Neuronal stem cell (in vitro differentiated cells): ENCODE data around the gene RELL1.
A peak's percentile ranks its signal among the peaks of the same experiment; 100 is the strongest.

Experiments used
- DNase-seq: peaks from one replicate; pipeline ENCODE4 v3.0.0-alpha.2; 2013; ENCODE audit warnings: low spot score
- H2AFZ ChIP-seq: one replicate; pipeline ENCODE4 v1.6.1; 2013; ENCODE audit warnings: mild to moderate bottlenecking, low read length, inconsistent platforms
- H2AK5ac ChIP-seq: 2 replicates; pipeline ENCODE4 v1.6.1; 2013; ENCODE audit warnings: low read depth, mild to moderate bottlenecking, inconsistent platforms, low read length, moderate library complexity, mixed read lengths
- H2BK120ac ChIP-seq: 2 replicates; pipeline ENCODE4 v1.6.1; 2013; ENCODE audit warnings: low read depth, mild to moderate bottlenecking, inconsistent platforms, low read length, moderate library complexity, mixed read lengths
- H2BK12ac ChIP-seq: one replicate; pipeline ENCODE4 v1.6.1; 2013; ENCODE audit warnings: low read length, inconsistent platforms
- H2BK15ac ChIP-seq: 2 replicates; pipeline ENCODE4 v1.6.1; 2013; ENCODE audit warnings: mild to moderate bottlenecking, low read length, inconsistent platforms, mixed read lengths
- H2BK5ac ChIP-seq: one replicate; pipeline ENCODE4 v1.6.1; 2013; ENCODE audit warnings: inconsistent platforms, mild to moderate bottlenecking, low read length, moderate library complexity
- H3K14ac ChIP-seq: one replicate; pipeline ENCODE4 v1.6.1; 2013; ENCODE audit warnings: low read length, inconsistent platforms
- H3K18ac ChIP-seq: 2 replicates; pipeline ENCODE4 v1.6.1; 2013; ENCODE audit warnings: low read length, inconsistent platforms
- H3K23ac ChIP-seq: 2 replicates; pipeline ENCODE4 v1.6.1; 2013; ENCODE audit warnings: low read depth, mild to moderate bottlenecking, mixed read lengths, low read length, inconsistent platforms; ENCODE audit not compliant: poor library complexity
- H3K27ac ChIP-seq: replicated peaks from 3 replicates; pipeline ENCODE4 v1.5.1; 2013; ENCODE audit warnings: low read length, inconsistent platforms
- H3K27me3 ChIP-seq, 3 experiments: 2 replicates each; pipeline ENCODE4 v1.6.1; 2013; ENCODE audit warnings: low read length in 3 of 3, mild to moderate bottlenecking in 2 of 3, inconsistent platforms in 1 of 3, low read depth in 1 of 3, mixed read lengths in 1 of 3, moderate library complexity in 1 of 3; ENCODE audit not compliant: control insufficient read depth in 3 of 3, insufficient read depth in 3 of 3
- H3K36me3 ChIP-seq, 2 donors: replicated peaks in 1 of 2; 2 replicates each; pipeline ENCODE4 v1.6.1; 2013; ENCODE audit warnings: low read length in 2 of 2; ENCODE audit not compliant: control insufficient read depth in 2 of 2, insufficient read depth in 2 of 2
- H3K4ac ChIP-seq: 2 replicates; pipeline ENCODE4 v1.6.1; 2013; ENCODE audit warnings: inconsistent platforms, mild to moderate bottlenecking, low read length, moderate library complexity
- H3K4me1 ChIP-seq, 2 donors: 1 replicate in 1 of 2; 2 replicates in 1 of 2; pipeline ENCODE4 v1.6.1; 2013; ENCODE audit warnings: low read length in 2 of 2, low read depth in 1 of 2; ENCODE audit not compliant: control insufficient read depth in 2 of 2, insufficient read depth in 1 of 2
- H3K4me2 ChIP-seq: one replicate; pipeline ENCODE4 v1.6.1; 2013; ENCODE audit warnings: mild to moderate bottlenecking, low read length, inconsistent platforms; ENCODE audit not compliant: insufficient read depth, poor library complexity, severe bottlenecking
- H3K4me3 ChIP-seq, 2 donors: 2 replicates each; pipeline ENCODE4 v1.5.1; 2013; ENCODE audit warnings: low read length in 2 of 2, mild to moderate bottlenecking in 2 of 2, inconsistent platforms in 1 of 2, moderate library complexity in 1 of 2
- H3K79me1 ChIP-seq: one replicate; pipeline ENCODE4 v1.6.1; 2013; ENCODE audit warnings: low read depth, mild to moderate bottlenecking, inconsistent platforms, low read length, moderate library complexity
- H3K9ac ChIP-seq: one replicate; pipeline ENCODE4 v1.6.1; 2013; ENCODE audit warnings: mild to moderate bottlenecking, low read depth, low read length, inconsistent platforms; ENCODE audit not compliant: poor library complexity
- H3K9me3 ChIP-seq, 2 donors: replicated peaks in 1 of 2; 2 replicates each; pipeline versions ENCODE3 to v1.6.1; 2013; ENCODE audit warnings: low read length in 2 of 2, mild to moderate bottlenecking in 2 of 2, inconsistent platforms in 1 of 2, low read depth in 1 of 2, mixed read lengths in 1 of 2, moderate library complexity in 1 of 2; ENCODE audit not compliant: control insufficient read depth in 2 of 2, insufficient read depth in 1 of 2
- H4K8ac ChIP-seq: one replicate; pipeline ENCODE4 v1.6.1; 2013; ENCODE audit warnings: low read depth, mild to moderate bottlenecking, inconsistent platforms, low read length, moderate library complexity
- H4K91ac ChIP-seq: one replicate; pipeline ENCODE4 v1.6.1; 2013; ENCODE audit warnings: low read length, low read depth, mild to moderate bottlenecking, inconsistent platforms; ENCODE audit not compliant: poor library complexity
- WGBS, 2 donors: extraction: QIAGEN DNeasy Blood & Tissue Kit; methylation state at CpG; one replicate each; pipeline ENCODE4 v1.1.7; 2013; ENCODE audit warnings: missing lambda C conversion rate in 2 of 2, mixed read lengths in 1 of 2; ENCODE audit not compliant: insufficient read length in 2 of 2, insufficient replicate concordance in 1 of 2; ENCODE audit errors: extremely low coverage in 2 of 2; 5-methylcytosine and 5-hydroxymethylcytosine counted together

Gene RELL1

DNA sequence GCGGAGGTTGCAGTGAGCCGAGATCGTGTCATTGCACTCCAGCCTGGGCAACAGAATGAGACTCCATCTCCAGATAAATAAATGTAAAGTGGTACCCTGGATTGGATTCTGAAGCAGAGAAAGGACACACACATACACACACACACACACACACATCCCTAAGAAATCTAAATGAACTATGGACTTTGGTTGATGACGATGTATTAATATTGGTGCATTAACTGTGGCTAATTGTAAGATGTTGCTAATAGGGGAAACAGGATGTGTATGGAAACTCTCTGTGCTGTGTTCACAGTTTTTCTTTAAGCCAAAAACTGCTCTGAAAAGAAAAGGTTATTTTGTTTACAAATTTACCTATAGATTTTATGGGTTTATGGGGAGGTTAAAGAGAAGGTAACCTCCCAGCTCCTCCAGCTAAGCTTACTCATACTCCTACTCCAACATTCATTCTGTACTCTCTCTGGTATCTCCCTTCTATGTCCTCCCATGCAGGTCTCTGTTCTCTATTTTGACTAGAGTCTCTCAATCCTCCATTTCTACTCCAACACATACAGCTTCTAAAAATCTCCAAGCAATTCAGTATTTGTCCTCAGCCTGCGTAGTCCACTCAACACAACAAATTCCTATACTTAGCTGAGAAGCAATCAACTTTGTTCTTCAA lies 46.5 kb upstream of the RELL1 start:
- no peak overlapping the region for H2AK5ac ChIP-seq
- no peak overlapping the region for H2BK12ac ChIP-seq
- no peak for DNase-seq
- no peak overlapping the region for H2BK120ac ChIP-seq
- no peaks in the 10 kb centered on the region for H3K27me3 ChIP-seq
- H4K91ac ChIP-seq: no peak overlapping the region
- no peaks in the 10 kb centered on the region for H3K9me3 ChIP-seq
- no peak overlapping the region for H3K14ac ChIP-seq
- H3K4me1 ChIP-seq: peaks cover 8 to 9% of the 10 kb centered on the region in 2 donors
- H2AFZ ChIP-seq: no peak overlapping the region
- no CpG with 5 or more reads among the region's 5 CpGs for WGBS, 2 donors
- H3K23ac ChIP-seq: no peak overlapping the region
- no peak overlapping the region for H3K4me3 ChIP-seq
- H3K27ac ChIP-seq: no peak overlapping the region
- H3K9ac ChIP-seq: no peak overlapping the region
- H3K4me2 ChIP-seq: no peak overlapping the region
- no peak overlapping the region for H4K8ac ChIP-seq
- H2BK15ac ChIP-seq: no peak overlapping the region
- no peaks in the 10 kb centered on the region for H3K36me3 ChIP-seq
- no peaks in the 10 kb centered on the region for H3K79me1 ChIP-seq
- H3K18ac ChIP-seq: no peak overlapping the region
- H3K4ac ChIP-seq: no peak overlapping the region
- H2BK5ac ChIP-seq: no peak overlapping the region

DNA sequence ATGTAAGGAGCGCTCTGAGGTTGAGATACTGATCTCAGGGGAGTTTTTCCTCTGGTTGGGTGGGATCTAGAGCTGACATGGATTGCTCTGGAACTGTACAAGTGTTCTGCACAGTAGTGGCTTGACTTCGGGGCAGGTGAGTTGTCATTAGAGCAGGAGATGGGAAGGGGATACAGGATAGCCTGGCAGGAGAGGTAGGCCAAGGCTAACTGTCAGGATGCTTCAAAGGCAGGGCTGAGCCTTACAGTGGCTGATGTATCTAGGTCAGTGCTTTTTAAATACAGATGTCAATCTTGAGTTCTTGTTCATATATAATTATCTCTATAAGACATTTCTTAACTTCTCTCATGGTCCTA lies 43.5 kb upstream of the RELL1 start:
- WGBS, 2 donors: no CpG with 5 or more reads among the region's 2 CpGs
- peak overlapping the region; percentile 72 for H3K27ac ChIP-seq

DNA sequence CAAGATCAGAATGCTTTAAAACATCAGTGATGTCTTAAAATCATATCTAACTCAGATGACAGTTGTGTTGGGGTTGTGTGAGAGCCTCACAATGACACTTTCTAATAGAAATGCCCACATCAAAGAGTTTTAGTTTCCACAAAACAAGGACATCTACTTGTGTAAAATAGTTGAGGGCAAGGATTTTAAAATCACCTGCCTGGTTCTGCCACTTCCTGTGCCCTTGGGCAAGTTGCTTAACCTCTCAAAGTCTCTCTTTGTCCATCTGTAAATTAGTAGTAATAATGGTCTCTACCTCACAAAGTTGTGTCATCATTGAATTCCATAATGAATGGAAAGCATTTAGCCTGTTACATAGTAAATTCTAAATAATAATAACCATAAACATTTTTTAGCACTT lies 41.9 kb upstream of the RELL1 start:
- Histone ChIP-seq H3K27me3 (no peaks in the 10 kb centered on the region), H3K4me2 (no peak overlapping the region), H4K8ac (no peak overlapping the region), H2BK120ac (no peak overlapping the region), H3K18ac (no peak overlapping the region), H3K4me1 (peaks cover 8 to 9% of the 10 kb centered on the region in 2 donors), H2BK12ac (no peak overlapping the region), H3K9ac (no peak overlapping the region), H3K4me3 (no peak overlapping the region), H3K14ac (no peak overlapping the region), H3K23ac (no peak overlapping the region), H3K36me3 (no peaks in the 10 kb centered on the region), H3K9me3 (no peaks in the 10 kb centered on the region), H2BK5ac (no peak overlapping the region), H3K27ac (no peak overlapping the region), H2BK15ac (no peak overlapping the region), H4K91ac (no peak overlapping the region), H2AFZ (no peak overlapping the region), H3K79me1 (no peaks in the 10 kb centered on the region), H3K4ac (no peak overlapping the region), H2AK5ac (no peak overlapping the region)
- DNase-seq: no peak

More for the DNA sequence above, 43.5 kb upstream of the RELL1 start:
- H3K4me2 ChIP-seq: no peak overlapping the region
- no peaks in the 10 kb centered on the region for H3K36me3 ChIP-seq
- H3K79me1 ChIP-seq: no peaks in the 10 kb centered on the region
- H3K4me3 ChIP-seq: no peak overlapping the region
- no peak overlapping the region for H2BK15ac ChIP-seq
- no peak overlapping the region for H3K4ac ChIP-seq
- H2AK5ac ChIP-seq: no peak overlapping the region
- H3K14ac ChIP-seq: no peak overlapping the region
- H4K8ac ChIP-seq: no peak overlapping the region
- DNase-seq: no peak
- H2BK5ac ChIP-seq: no peak overlapping the region
- H3K27me3 ChIP-seq: no peaks in the 10 kb centered on the region
- no peak overlapping the region for H3K23ac ChIP-seq
- no peak overlapping the region for H4K91ac ChIP-seq
- no peaks in the 10 kb centered on the region for H3K9me3 ChIP-seq
- peak overlapping the region; percentile 76 for H2AFZ ChIP-seq
- peak overlapping the region; percentile 73 for H3K18ac ChIP-seq
- H3K9ac ChIP-seq: no peak overlapping the region
- H2BK12ac ChIP-seq: no peak overlapping the region
- H3K4me1 ChIP-seq: peaks cover 8 to 9% of the 10 kb centered on the region in 2 donors
- no peak overlapping the region for H2BK120ac ChIP-seq

DNA sequence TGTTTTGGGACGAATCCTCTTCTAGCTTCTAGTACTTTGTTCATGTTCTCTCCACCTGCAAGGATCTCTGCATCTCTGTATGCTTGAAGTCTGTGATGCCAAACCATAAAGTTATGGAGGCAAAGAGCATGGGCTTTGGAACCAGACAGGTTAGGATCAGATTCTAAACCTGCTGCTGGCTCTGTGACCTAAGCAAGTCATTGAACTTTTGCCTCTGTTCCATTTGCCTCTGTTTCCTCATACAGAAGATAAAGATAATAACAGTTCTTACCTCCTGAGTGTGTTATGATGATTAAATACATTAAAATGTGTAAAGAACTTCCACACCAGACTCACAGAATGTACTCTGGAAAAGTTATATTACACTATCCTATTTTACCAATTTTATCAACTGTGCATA lies 41.5 kb upstream of the RELL1 start:
- H3K9me3 ChIP-seq: no peaks in the 10 kb centered on the region
- no peak overlapping the region for H3K14ac ChIP-seq
- H3K23ac ChIP-seq: no peak overlapping the region
- H2BK120ac ChIP-seq: no peak overlapping the region
- H3K36me3 ChIP-seq: no peaks in the 10 kb centered on the region
- H3K4me1 ChIP-seq: peaks cover 8 to 9% of the 10 kb centered on the region in 2 donors
- no peak overlapping the region for H4K8ac ChIP-seq
- no CpG with 5 or more reads among the region's 1 CpG for WGBS, 2 donors
- H3K4me2 ChIP-seq: no peak overlapping the region
- H3K9ac ChIP-seq: no peak overlapping the region
- no peaks in the 10 kb centered on the region for H3K79me1 ChIP-seq
- no peak overlapping the region for H4K91ac ChIP-seq
- H3K27me3 ChIP-seq: no peaks in the 10 kb centered on the region
- H3K4ac ChIP-seq: no peak overlapping the region
- H2BK12ac ChIP-seq: no peak overlapping the region
- no peak overlapping the region for H2AK5ac ChIP-seq
- no peak overlapping the region for H3K18ac ChIP-seq
- H2BK5ac ChIP-seq: no peak overlapping the region
- H2AFZ ChIP-seq: no peak overlapping the region
- no peak for DNase-seq
- no peak overlapping the region for H2BK15ac ChIP-seq
- no peak overlapping the region for H3K27ac ChIP-seq
- no peak overlapping the region for H3K4me3 ChIP-seq
